Adrenal gland (tissue), 12 donors: ENCODE measurements around the gene SLC4A3. TPM values are rescaled to one million over a fixed set of nuclear protein-coding genes. Genes with fewer than 3 reads are reported as not detected.
A peak's percentile ranks its signal among the peaks of the same experiment; 100 is the strongest.
"Not testable (repeated sequence)": the region's sequence is repeated elsewhere in the genome, so short reads cannot be mapped to it uniquely, and the experiment has no call there.

Experiments
- DNase-seq, 7 donors: peaks; one replicate each; pipeline ENCODE4 v3.0.0-alpha.2; 2019 to 2020
- H3K27ac ChIP-seq, 5 donors: fragments of 200-600 bp; sonication (generic) in 4 of 5; 1 replicate in 3 of 5; 2 replicates in 2 of 5; pipeline versions ENCODE4 v1.5.1 to v1.8.0; 2016 to 2020; ENCODE audit warnings: mild to moderate bottlenecking in 1 of 5
- H3K27me3 ChIP-seq: fragments of 200-600 bp; 2 replicates; pipeline ENCODE4 v1.8.0; 2021
- H3K36me3 ChIP-seq, 2 donors: fragments of 200-600 bp; replicated peaks in 1 of 2; 1 replicate in 1 of 2; 2 replicates in 1 of 2; pipeline versions ENCODE4 v1.5.1 to v1.8.0; 2018 to 2022
- H3K4me1 ChIP-seq, 2 donors: fragments of 200-600 bp; replicated peaks in 1 of 2; 1 replicate in 1 of 2; 2 replicates in 1 of 2; pipeline versions ENCODE4 v1.5.1 to v1.8.0; 2018 to 2021
- H3K4me3 ChIP-seq, 4 donors: fragments of 200-600 bp; sonication (generic) in 3 of 4; one replicate each; pipeline ENCODE4 v1.5.1; 2016 to 2018
- H3K9me3 ChIP-seq, 3 donors: fragments of 200-600 bp; sonication (generic) in 1 of 3; replicated peaks in 1 of 3; 1 replicate in 2 of 3; 2 replicates in 1 of 3; pipeline versions ENCODE4 v1.5.1 to v1.8.0; 2016 to 2021
- POLR2A ChIP-seq, 2 donors: fragments of 450-650 bp; IDR thresholded peaks; one replicate each; pipeline ENCODE4 v1.6.1; 2017; ENCODE audit warnings: antibody characterized with exemption in 2 of 2, mild to moderate bottlenecking in 2 of 2, moderate library complexity in 1 of 2
- WGBS, 4 donors: extraction: QIAGEN DNeasy Blood & Tissue Kit in 2 of 4; methylation state at CpG; one replicate each; pipeline versions ENCODE4 v1.1.5 to v1.1.7; 2013 to 2017; 5-methylcytosine and 5-hydroxymethylcytosine counted together
- intact Hi-C, 2 donors: fragments of 100-400 bp; cut with DNase I; formaldehyde crosslinking; loops; one replicate each; pipeline versions ENCODE4 v1.14.1 to v1.15.0; 2022 to 2023
- polyA plus RNA-seq, 3 donors: library from polyadenylated mRNA; stranded (reverse); fragments of 200-250 nt in 2 of 3; fragments of 350-450 nt in 1 of 3; fragmentation: Illumina TruSeq in 1 of 3; extraction: RNeasy Lipid Tissue Mini Kit (QIAGEN cat#74804) in 1 of 3; gene quantifications; one replicate each; pipeline ENCODE4 v1.2.3, GENCODE V29; 2013 to 2014
- total RNA-seq, 9 donors: library from RNA; depleted of rRNA in 4 of 9; stranded (reverse); fragments of >200 nt in 4 of 9; fragments of 120-200 nt in 1 of 9; fragmentation: NEBNext Ultra II Directional in 1 of 9; extraction: Animal tissue kit (Norgen Biotek cat#: 25700) in 1 of 9; gene quantifications; one replicate each; pipeline versions ENCODE4 v1.1.0 to v1.2.4, GENCODE V29; 2013 to 2023
- TF ChIP-seq, protein P1 (sequence below), 6 experiments: fragments of 450-650 bp in 4 of 6; fragments of 200-600 bp in 2 of 6; sonication (generic) in 1 of 6; IDR thresholded peaks; 1 replicate in 5 of 6; 2 replicates in 1 of 6; pipeline versions ENCODE4 v1.5.1 to v1.8.0; 2016 to 2021; ENCODE audit warnings: antibody characterized with exemption in 6 of 6, mild to moderate bottlenecking in 2 of 6, moderate library complexity in 1 of 6
- donor health status: healthy with polysubstance abuse.
- donor health status: Bipolar disorder and iron deficiency.
- donor health status: DM: yes; HTN: yes; CAD: no.
- donor health status: DM: no; HTN: no; CAD: no.
- donor health status: DM: no; HTN: no; CAD: no.
- donor health status: DM: yes; HTN: yes; CAD: no.

The SLC4A3 gene
- total and polyA plus RNA-seq, 12 donors, result 3.9 to 40.5 (median 15.0) TPM

DNA sequence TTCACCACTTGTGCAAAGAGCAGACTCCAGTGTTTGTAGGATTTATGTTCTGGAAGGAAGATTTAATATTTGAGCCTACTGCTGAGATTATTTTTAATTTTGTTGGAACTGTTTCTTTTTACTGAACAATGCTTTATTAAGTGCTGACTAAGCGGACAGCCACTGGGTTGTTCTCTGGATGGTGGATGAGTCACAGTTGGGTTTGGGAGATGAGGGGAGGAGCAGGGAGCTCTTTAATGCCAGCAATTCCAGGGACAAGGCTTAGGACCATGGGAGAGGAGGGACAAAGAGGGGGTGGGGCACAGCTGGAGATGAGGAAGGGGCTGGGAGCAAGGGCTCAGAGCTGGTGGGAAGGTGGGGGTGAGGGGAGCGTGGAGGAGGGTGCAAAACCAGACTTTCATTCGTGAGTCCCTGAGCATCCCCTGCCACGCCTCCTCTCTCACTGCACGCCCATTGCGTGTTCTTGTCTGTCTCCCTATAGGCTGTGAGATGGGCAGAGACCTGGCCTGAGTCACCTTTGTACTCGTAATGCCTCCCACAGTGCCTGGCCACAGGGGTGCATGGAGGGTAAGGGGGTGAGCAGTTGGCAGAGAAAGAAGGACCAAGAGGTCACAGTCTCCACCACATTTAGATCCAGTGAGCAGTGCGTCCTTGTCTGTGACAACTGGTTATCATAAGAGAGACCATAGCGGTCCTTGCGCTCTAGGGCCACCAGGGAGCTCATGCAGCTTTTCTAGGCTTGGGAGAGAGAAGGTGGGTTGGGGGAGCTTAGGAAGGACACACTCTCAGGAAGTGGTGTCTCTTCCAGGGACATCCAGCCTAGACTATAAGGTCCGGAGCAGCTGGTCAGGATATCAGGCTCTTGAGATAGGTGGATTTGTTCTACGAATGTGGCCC is 18.4 kb downstream of the SLC4A3 start:
- intact Hi-C loops, result no loop called here
- peak in 6 of 7 donors; percentile 42 to 75 (median 71) for DNase-seq
- Histone ChIP-seq H3K36me3 (no peaks in the 10 kb centered on the region), H3K27ac (peak overlapping the region in 4 of 5 donors; percentile 10 to 79 (median 56)), H3K4me1 (peaks cover 12 to 30% of the 10 kb centered on the region in 2 donors), H3K9me3 (no peaks in the 10 kb centered on the region), H3K27me3 (no peaks in the 10 kb centered on the region), H3K4me3 (no peak overlapping the region)
- TF ChIP-seq POLR2A (IDR thresholded peaks at IDR 0.05), result no peak
- TF ChIP-seq, protein P1, sequence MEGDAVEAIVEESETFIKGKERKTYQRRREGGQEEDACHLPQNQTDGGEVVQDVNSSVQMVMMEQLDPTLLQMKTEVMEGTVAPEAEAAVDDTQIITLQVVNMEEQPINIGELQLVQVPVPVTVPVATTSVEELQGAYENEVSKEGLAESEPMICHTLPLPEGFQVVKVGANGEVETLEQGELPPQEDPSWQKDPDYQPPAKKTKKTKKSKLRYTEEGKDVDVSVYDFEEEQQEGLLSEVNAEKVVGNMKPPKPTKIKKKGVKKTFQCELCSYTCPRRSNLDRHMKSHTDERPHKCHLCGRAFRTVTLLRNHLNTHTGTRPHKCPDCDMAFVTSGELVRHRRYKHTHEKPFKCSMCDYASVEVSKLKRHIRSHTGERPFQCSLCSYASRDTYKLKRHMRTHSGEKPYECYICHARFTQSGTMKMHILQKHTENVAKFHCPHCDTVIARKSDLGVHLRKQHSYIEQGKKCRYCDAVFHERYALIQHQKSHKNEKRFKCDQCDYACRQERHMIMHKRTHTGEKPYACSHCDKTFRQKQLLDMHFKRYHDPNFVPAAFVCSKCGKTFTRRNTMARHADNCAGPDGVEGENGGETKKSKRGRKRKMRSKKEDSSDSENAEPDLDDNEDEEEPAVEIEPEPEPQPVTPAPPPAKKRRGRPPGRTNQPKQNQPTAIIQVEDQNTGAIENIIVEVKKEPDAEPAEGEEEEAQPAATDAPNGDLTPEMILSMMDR (IDR thresholded peaks at IDR 0.05), result no peak
- 63 to 65% (median 64%) methylated on average over 12 of the region's 12 CpGs for WGBS, 4 donors

DNA sequence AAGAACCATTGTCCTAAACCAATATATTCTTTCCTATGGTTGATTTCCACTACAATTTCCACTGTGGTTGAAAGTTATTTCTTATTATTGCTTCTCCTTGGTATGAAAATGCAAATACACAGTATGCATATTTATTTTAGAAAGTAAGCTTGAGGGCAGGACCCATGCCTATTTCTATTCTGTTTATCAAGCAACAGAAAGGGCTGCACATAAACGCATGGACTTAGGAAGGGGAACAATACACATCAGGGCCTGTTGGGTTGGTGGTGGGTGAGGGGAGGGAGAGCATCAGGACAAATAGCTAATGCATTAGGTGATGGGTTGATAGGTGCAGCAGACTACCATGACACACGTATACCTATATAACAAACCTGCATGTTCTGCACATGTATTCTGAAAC is 20.7 kb downstream of the SLC4A3 start:
- Histone ChIP-seq H3K36me3 (no peaks in the 10 kb centered on the region), H3K4me3 (no peak overlapping the region), H3K9me3 (no peaks in the 10 kb centered on the region), H3K27me3 (no peaks in the 10 kb centered on the region), H3K4me1 (peaks cover 12 to 17% of the 10 kb centered on the region in 2 donors), H3K27ac (no peak overlapping the region)
- 63 to 76% (median 67%) methylated on average over 2 of the region's 2 CpGs for WGBS, 4 donors
- TF ChIP-seq, protein P1 (IDR thresholded peaks at IDR 0.05), result no peak
- no peak for TF ChIP-seq POLR2A (IDR thresholded peaks at IDR 0.05)
- intact Hi-C loops, result no loop called here
- DNase-seq, result no peak

DNA sequence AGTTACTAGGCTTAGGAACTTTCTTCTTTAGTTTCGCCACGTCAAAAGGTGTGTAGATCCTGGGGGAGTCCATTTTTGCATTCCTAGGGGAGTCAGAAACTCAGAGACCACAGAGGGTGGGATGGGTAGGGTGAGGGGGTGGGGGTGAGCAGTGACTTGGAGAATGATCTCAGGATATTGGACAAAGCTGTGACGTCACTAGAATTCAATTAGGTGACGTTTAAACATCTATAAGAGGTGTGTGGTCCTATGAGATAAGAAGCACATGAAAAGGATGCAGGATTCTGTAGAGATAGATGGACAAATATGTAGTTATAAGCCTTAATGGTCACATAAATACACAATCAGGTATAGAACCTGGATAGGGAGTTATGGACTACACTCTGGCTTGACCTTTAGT is 21.5 kb downstream of the SLC4A3 start:
- H3K4me1 ChIP-seq, result peaks cover 12 to 17% of the 10 kb centered on the region in 2 donors
- DNase-seq, result no peak
- TF ChIP-seq, protein P1 (IDR thresholded peaks at IDR 0.05), result no peak
- no peak for TF ChIP-seq POLR2A (IDR thresholded peaks at IDR 0.05)
- H3K4me3 ChIP-seq, result no peak overlapping the region
- H3K36me3 ChIP-seq, result no peaks in the 10 kb centered on the region
- intact Hi-C loops, result no loop called here
- no peaks in the 10 kb centered on the region for H3K9me3 ChIP-seq
- H3K27me3 ChIP-seq, result peaks cover 7% of the 10 kb centered on the region
- no peak overlapping the region for H3K27ac ChIP-seq
- 71 to 79% (median 72%) methylated on average over 4 of the region's 4 CpGs for WGBS, 4 donors

DNA sequence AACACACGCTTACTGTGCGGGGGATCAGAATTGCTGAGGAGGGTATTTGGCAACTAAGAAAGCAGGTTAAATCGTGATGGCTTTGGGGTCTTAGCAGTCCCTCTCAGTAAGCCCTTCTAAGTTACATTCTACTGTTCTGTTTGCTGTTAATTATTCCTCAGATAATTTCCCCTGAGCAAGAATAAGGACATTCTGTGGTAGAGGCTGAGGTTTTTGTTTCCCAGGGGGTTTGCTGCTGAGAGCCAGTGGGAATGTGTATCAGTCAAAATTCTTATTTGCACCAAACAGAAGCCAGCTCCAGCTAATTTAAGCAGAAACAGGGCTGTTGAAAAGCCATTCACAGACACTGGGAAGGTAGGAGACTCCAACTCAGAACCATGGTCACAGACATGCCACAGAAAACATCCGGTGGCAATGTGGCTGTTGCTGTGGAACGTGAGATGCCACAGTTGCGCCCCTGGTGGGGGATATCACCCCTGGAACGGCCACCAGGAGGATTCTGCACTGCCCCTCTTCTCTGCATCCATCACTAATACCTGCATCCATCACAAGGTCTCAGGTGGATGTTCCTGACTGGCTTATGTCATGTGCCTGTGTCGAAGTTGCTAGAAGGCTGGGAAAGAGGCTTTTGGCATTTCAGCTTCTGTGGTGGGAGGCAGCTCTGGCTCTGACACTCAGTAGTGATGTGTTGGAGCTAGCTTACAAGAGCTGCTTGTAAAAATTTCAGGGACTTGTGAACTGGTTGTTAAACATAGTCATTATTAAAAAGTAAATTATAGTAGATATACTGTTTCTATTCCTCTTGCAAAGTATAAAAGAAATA is 23.2 kb downstream of the SLC4A3 start:
- TF ChIP-seq POLR2A (IDR thresholded peaks at IDR 0.05), result no peak
- TF ChIP-seq, protein P1 (IDR thresholded peaks at IDR 0.05), result no peak
- 58 to 76% (median 63%) methylated on average over 6 to 8 of the region's 8 CpGs for WGBS, 4 donors

DNA sequence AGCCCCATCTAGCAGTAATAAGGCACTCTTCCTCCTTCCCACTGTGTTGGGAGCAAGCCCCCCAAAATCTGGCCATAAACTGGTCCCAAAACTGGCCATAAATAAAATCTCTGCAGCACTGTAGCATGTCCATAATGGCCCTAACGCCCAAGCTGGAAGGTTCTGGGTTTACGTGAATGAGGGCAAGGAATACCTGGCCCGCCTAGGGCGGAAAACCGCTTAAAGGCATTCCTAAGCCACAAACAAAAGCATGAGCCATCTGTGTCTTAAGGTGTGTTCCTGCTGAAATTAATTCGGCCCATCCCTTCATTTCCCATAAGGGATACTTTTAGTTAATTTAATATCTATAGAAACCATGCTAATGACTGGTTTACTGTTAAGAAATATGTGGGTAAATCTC is 24.2 kb downstream of the SLC4A3 start:
- intact Hi-C loops, result not testable (repeated sequence)
- WGBS, 4 donors, result 73 to 78% (median 75%) methylated on average over 6 of the region's 6 CpGs

More for the DNA sequence above, 23.2 kb downstream of the SLC4A3 start:
- Histone ChIP-seq H3K27me3 (peaks cover 8% of the 10 kb centered on the region), H3K4me3 (no peak overlapping the region), H3K9me3 (no peaks in the 10 kb centered on the region), H3K36me3 (no peaks in the 10 kb centered on the region), H3K27ac (no peak overlapping the region), H3K4me1 (peaks cover under 1 to 5% of the 10 kb centered on the region in 2 donors)
- no peak for DNase-seq
- intact Hi-C loops, result no loop called here

More for the DNA sequence above, 24.2 kb downstream of the SLC4A3 start:
- H3K36me3 ChIP-seq, DNase-seq, H3K27ac ChIP-seq, H3K4me1 ChIP-seq, H3K27me3 ChIP-seq, H3K9me3 ChIP-seq, H3K4me3 ChIP-seq: not testable (repeated sequence)
